NCI-H510A (cell line): ENCODE results near the gene SERPINA6.
"Not testable (repeated sequence)": the region's sequence is repeated elsewhere in the genome, so short reads cannot be mapped to it uniquely, and the experiment has no call there.

ENCODE experiments used
- DNase-seq: peaks from one replicate; lab custom pipeline; 2025; lab: John Stamatoyannopoulos, UW

Gene SERPINA6

GRCh38 chr14:94354638-94355185, 31.6 kb upstream of the SERPINA6 start:
- DNase-seq = no peak

- DNase-seq = not testable (repeated sequence)
Observed at GRCh38 chr14:94354190-94354589, 31.1 kb upstream of the SERPINA6 start.

GRCh38 chr14:94349276-94349675, 26.1 kb upstream of the SERPINA6 start:
- no peak for DNase-seq

- DNase-seq = no peak
Observed at GRCh38 chr14:94348836-94349235, 25.7 kb upstream of the SERPINA6 start.

DNA sequence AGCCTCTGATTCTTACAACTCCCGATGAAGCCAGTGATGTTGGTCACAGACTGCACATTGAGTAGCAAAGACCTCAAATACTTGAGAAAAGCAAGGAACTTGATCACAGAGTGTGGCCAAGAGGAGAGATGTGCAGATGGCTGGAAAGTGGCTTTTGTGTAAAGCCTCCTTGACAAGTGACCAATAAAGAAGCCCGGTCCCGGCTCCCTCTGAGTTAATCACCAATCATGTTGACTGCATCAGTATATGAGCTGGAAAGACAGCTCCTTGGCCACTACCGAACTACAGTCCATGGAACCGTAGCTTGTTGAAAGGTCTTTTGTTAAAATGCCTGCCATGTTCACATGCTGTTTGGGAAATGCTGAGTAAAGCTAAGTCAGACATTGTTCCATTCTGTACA, 23.7 kb upstream of the SERPINA6 start:
- no peak for DNase-seq

DNA sequence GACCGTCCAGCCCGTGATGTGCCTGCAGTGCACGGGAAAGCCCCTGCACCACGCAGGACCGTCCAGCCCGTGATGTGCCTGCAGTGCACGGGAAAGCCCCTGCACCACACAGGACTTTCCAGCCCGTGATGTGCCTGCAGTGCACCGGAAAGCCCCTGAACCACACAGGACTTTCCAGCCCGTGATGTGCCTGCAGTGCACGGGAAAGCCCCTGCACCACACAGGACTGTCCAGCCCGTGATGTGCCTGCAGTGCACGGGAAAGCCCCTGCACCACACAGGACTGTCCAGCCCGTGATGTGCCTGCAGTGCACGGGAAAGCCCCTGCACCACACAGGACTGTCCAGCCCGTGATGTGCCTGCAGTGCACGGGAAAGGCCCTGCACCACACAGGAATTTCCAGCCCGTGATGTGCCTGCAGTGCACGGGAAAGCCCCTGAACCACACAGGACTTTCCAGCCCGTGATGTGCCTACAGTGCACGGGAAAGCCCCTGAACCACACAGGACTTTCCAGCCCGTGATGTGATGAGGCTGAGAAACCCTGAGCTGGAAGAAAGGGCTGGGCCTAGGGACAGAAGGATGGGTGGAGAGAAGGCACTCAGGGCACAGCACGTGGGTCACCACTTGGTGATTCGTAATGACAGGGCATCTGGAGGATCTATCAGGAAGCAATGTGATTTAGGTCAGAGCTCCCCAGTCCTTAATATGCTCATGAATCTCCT, 23.1 kb upstream of the SERPINA6 start:
- DNase-seq = not testable (repeated sequence)

- no peak for DNase-seq
Observed at GRCh38 chr14:94345344-94346064, 22.4 kb upstream of the SERPINA6 start.

- DNase-seq = no peak
Observed at GRCh38 chr14:94344389-94344788, 21.3 kb upstream of the SERPINA6 start.

DNA sequence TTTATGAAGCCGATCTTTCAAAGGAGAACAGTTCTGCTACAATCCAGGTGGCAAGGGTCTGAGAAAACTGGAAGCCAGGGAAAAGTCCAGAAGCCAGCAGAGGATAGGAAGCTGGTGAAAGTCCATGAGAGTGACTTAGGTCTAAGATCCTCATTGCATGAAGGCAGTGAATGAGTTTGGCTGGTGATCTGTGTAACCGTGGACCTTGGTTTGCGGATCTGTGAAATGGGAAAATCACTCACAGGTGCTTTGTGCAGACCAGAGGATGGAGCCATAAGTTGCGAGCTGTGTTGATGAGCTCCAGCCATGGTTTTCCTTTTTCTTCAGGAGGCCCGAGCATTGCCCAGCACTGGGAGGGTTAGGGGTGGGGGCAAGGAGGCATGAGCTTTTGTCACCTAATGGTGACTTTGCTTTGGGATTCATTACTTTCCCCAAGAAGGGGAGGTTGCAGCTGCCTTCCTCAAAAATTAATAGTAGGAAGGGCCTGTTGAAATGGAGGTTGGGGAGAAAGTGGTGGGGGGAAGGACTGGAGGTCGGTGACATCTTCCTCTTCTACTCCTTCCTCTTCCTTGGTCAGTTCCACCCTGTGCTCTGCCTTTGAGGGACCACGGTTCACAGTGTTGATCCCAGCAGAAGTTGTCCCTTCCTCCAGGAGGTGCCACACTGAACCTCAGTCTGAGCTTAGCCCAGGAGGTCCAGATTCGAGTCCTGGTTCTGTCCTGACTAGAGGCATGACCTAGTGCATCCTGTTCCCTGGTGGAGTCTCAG, 20.3 kb upstream of the SERPINA6 start:
- no peak for DNase-seq

DNA sequence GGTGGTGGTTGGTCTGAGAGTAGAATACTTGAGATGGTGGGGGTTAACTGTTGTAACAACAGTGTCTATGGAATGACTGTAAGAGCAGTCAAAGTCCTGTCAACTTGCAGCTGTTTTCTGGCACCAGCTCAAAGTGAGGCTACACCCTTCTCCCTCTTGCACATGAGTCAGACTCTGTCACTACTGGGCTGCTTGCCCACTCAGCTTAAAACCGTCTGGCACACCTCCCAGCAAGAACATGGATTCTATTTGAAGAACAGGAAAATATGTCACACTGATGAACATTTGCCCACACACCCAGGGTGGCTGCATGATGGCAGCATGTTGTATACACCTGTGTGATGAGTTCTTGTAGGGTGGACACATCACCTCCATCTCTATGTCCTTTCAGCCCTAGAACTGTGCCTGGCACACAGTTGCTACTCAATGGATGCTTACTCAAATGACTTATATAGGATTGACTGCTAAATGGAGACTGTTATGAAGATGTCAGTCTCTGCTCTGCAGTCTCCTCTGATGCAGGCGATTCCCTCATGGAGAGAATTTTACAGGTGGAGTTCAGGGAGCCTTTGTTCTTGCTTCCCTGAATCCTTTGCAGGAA, 19.3 kb upstream of the SERPINA6 start:
- no peak for DNase-seq

DNA sequence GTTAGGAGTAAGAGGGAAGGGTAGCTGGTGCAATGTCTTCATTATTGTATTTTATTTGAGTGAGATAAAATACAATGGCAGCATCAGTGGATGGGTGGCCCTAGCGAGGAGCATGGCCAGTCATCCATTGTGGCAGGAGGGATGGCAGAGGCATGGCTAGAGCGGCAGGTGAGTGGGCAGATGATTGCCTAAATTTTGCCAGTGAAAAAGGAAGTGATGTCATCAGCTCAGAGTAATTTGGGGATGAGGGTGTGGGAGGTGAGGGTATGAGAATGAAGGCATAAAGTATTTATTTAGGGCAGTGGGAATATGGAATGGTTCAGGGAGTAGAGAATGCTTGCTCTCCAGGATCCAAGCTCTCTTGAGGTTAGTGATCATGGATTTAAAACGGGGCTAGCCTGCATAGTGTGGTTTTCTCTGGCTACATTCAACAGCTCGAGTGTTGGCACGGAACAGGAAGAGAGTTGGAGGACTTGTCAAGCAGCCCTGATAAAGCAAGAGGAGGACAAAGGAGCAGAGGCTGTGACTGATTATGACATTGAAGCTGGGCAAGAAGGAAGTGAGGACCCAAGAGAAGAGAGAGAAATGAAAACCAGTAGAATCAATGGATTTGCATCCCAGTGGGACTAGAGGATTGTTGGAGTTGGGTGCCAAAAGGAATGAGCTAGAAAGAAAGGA, 18.7 kb upstream of the SERPINA6 start:
- DNase-seq = no peak

DNA sequence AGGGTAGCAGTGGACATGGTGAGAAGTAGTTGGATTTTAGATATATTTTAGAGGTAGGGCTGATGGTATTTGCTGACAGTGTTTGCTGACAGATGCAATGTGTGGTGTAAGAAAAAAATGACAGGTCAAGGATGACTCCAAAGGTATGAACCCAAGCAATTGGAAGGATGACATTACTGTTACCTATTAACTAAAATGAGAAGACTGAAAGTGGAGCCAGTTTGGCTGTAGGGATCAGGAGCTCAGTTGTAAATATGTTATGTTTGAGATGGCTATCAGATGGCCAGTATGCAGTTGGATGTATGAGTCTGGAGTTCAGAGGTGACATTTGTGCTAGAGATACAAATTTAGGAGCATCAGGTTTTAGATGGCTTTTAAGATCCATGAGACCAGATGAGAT, 17.4 kb upstream of the SERPINA6 start:
- DNase-seq = no peak

GRCh38 chr14:94338023-94338422, 14.9 kb upstream of the SERPINA6 start:
- DNase-seq = no peak

DNA sequence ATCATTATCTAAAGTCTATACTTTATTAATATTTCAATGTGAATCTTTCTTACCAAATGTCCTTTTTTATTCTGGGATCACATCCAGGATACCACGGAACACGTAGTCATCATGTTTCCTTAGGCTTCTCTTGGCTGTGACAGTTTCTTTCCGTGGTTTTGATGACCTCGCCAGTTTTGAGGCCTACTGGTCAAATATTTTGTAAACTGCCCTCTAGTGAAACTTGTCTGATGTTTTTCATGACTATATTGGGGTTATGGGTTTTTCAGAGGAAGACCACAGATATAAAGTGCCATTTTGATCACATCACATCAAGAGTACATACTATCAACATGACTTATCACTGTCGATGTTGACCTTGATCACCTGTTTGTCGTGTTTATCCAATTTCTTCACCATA, 14.1 kb upstream of the SERPINA6 start:
- DNase-seq = no peak

GRCh38 chr14:94334872-94335271, 11.7 kb upstream of the SERPINA6 start:
- DNase-seq = no peak

- DNase-seq = no peak
Observed at GRCh38 chr14:94332587-94332986, 9.5 kb upstream of the SERPINA6 start.

DNA sequence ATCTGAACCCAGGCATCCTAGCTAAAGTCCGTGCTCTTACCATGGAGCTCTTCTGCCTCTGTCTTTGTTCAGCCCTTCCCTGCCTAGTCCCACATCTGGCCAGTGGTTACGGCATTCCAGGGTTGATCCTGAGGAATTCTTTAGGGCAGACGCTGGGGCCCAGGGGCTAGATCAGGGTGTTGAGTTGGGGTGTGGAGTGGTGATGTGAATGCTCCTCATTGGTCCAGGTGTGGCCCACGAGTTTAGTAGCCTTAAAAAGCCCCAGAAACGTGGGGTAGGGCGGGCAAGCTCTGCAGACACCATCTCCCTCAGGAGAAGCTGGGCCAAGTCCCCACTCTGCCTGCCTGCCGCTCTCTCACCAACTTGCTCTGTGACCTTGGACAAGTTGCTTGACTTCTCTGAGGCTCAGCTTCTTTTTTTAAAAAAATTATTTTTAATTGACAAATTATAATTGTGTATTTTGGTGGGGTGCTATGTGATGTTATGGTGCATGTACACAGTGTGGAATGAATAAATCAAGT, 9.0 kb upstream of the SERPINA6 start:
- no peak for DNase-seq

GRCh38 chr14:94331462-94331861, 8.3 kb upstream of the SERPINA6 start:
- DNase-seq = no peak

GRCh38 chr14:94330857-94331256, 7.7 kb upstream of the SERPINA6 start:
- DNase-seq = no peak

DNA sequence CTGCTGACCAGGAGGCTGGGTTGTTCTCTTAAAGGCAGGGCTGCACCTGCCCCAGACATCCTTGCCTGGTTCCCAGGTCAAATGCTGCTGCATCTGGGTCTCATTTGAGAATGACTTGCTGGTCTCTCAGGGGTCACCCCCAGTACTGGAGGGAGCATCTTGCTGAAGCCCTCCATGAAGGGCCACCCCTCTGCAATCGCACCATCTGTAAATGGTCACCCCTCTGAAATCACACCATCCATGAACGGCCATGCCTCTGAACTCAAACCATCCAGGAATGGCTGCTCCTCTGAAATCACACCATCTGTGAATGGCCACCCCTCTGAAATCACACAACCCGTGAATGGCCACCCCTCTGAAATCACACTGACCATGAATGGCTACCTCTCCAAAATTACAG, 7.3 kb upstream of the SERPINA6 start:
- no peak for DNase-seq

DNA sequence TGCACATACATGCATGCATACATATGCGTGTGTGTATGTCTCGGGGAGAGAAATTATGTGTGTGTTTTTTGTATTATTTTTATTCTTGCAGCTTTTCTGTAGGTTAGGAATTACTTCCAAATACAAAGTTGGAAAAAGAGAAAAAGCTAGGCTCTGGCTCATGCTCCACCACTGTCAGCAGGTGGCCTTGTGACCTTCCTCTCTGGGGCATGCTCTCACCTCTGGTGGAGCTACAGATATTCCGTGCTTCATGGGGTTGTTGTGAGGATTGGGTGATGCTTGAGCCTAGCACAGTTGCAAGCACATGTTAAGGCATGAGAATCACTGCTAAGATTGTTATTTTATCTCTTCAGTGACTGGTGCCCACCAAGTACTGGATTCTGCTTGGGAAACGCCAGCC, 6.7 kb upstream of the SERPINA6 start:
- no peak for DNase-seq
